GM06990 (cell line): Measurements from ENCODE around the gene CCBE1.

Source experiments
- DNase-seq: peaks from one replicate; pipeline ENCODE4 v3.0.0-alpha.2; 2011; ENCODE audit not compliant: insufficient read length; ENCODE audit errors: extremely low read depth
- H3K27me3 ChIP-seq: replicated peaks from 2 replicates; pipeline ENCODE4 v1.6.0; 2011; ENCODE audit warnings: low read length; ENCODE audit not compliant: control insufficient read depth, insufficient read depth
- H3K36me3 ChIP-seq: 2 replicates; pipeline ENCODE4 v1.5.1; 2011; ENCODE audit warnings: low read length; ENCODE audit not compliant: control insufficient read depth, insufficient read depth
- H3K4me3 ChIP-seq: replicated peaks from 2 replicates; pipeline ENCODE4 v1.5.1; 2011; ENCODE audit warnings: low read depth, mild to moderate bottlenecking, control low read depth, low read length
- TF ChIP-seq, protein P1 (sequence below): IDR thresholded peaks from 2 replicates; pipeline ENCODE4 v1.5.1; 2011; ENCODE audit warnings: low read length, control low read depth, mild to moderate bottlenecking, inconsistent platforms; ENCODE audit not compliant: insufficient read depth, poor library complexity, severe bottlenecking

CCBE1 gene

GRCh38 chr18:59719544-59720181, 22.4 kb upstream of the CCBE1 start:
- Histone ChIP-seq H3K27me3 (peaks cover 2% of the 10 kb centered on the region), H3K36me3 (no peaks in the 10 kb centered on the region), H3K4me3 (no peak overlapping the region)
- TF ChIP-seq, protein P1, sequence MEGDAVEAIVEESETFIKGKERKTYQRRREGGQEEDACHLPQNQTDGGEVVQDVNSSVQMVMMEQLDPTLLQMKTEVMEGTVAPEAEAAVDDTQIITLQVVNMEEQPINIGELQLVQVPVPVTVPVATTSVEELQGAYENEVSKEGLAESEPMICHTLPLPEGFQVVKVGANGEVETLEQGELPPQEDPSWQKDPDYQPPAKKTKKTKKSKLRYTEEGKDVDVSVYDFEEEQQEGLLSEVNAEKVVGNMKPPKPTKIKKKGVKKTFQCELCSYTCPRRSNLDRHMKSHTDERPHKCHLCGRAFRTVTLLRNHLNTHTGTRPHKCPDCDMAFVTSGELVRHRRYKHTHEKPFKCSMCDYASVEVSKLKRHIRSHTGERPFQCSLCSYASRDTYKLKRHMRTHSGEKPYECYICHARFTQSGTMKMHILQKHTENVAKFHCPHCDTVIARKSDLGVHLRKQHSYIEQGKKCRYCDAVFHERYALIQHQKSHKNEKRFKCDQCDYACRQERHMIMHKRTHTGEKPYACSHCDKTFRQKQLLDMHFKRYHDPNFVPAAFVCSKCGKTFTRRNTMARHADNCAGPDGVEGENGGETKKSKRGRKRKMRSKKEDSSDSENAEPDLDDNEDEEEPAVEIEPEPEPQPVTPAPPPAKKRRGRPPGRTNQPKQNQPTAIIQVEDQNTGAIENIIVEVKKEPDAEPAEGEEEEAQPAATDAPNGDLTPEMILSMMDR = no peak
- no peak for DNase-seq

GRCh38 chr18:59718464-59719157, 21.4 kb upstream of the CCBE1 start:
- no peak overlapping the region for H3K4me3 ChIP-seq
- TF ChIP-seq, protein P1 = no peak
- no peak for DNase-seq

DNA sequence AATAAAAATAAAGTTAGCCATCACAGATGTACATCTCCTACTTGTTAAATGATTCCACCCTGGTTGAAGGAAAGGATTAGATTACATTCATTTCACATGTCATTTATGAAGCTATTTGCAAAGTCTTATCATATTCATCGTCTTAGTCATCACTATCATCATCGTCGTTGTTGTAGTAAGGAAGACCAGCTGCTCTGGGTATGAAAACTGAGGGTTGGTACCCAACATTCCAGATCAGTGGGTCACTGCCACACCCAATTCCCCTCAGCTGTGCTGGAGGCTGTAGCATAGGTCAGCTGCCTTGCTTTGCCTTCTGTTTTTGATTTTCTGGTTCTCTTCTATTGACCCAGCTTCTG, 20.9 kb upstream of the CCBE1 start:
- DNase-seq = no peak
- Histone ChIP-seq H3K27me3 (peaks cover 2% of the 10 kb centered on the region), H3K36me3 (no peaks in the 10 kb centered on the region), H3K4me3 (no peak overlapping the region)
- TF ChIP-seq, protein P1 = no peak

More at GRCh38 chr18:59718464-59719157, 21.4 kb upstream of the CCBE1 start:
- no peaks in the 10 kb centered on the region for H3K36me3 ChIP-seq
- peaks cover 2% of the 10 kb centered on the region for H3K27me3 ChIP-seq

GRCh38 chr18:59717291-59717690, 20.1 kb upstream of the CCBE1 start:
- H3K36me3 ChIP-seq = no peaks in the 10 kb centered on the region
- TF ChIP-seq, protein P1 = no peak
- no peak for DNase-seq
- no peak overlapping the region for H3K4me3 ChIP-seq
- peaks cover 2% of the 10 kb centered on the region for H3K27me3 ChIP-seq

DNA sequence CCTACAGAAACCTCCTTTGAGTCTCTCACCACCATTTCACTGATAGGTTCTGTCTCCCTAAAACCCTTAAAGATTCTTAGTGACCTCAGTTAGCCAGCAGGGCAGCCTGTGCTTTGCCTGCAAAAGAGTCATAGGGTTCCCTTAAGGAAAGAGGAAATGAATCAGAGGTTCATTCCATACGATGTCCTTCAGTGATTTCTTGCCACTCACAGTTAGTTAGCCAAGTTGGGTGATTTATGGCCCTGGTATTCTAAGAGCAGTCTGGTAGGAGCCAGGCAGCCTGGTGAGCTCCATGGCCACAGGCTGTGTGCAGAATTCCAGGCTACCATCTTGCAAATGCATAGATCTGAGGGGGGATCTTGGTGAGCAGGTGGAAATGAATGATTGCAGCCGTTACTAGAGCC, 18.7 kb upstream of the CCBE1 start:
- no peak for DNase-seq
- Histone ChIP-seq H3K27me3 (peaks cover 2% of the 10 kb centered on the region), H3K36me3 (no peaks in the 10 kb centered on the region), H3K4me3 (no peak overlapping the region)
- TF ChIP-seq, protein P1 = no peak
